ENCODE measurements around the gene FMNL3. TPM values are rescaled to one million over a fixed set of nuclear protein-coding genes. Genes with fewer than 3 reads are reported as not detected.

FMNL3 gene
- total and polyA plus RNA-seq, 2 of the 8 experiments (the other 6 are each of a cell fraction or from before 2014, with no cell fraction given), result 8.6 to 29.0 TPM

GRCh38 chr12:49635036-49635435, 72.2 kb downstream of the FMNL3 start:
- Histone ChIP-seq H3K14ac (ENCODE audit: insufficient read length) (no peak overlapping the region), H3K79me2 (ENCODE audit: control insufficient read depth in 1 of 2, insufficient read depth in 2 of 2, low read length in 2 of 2) (no peaks in the 10 kb centered on the region), H4K8ac (ENCODE audit: extremely low read depth, insufficient read depth, low read length) (no peak overlapping the region; the same call in 1 of the 2 replicates), H3K18ac (ENCODE audit: extremely low read depth, low read length) (no peak overlapping the region), H3K4me3 (ENCODE audit: extremely low read depth in 1 of 4, insufficient read depth in 2 of 4, low read depth in 3 of 4, low read length in 4 of 4) (no peak overlapping the region), H2AK5ac (ENCODE audit: low read depth, low read length) (no peak overlapping the region), H2BK12ac (ENCODE audit: low read depth, low read length) (no peak overlapping the region), H3K4ac (replicated peaks; ENCODE audit: insufficient read length, low read depth, low read length) (no peak overlapping the region), H3K9ac (replicated peaks in 1 of 4; ENCODE audit: extremely low read depth in 1 of 4, low read depth in 3 of 4, low read length in 3 of 4) (no peak overlapping the region), H2BK5ac (ENCODE audit: low read depth, low read length) (no peak overlapping the region), H2BK15ac (ENCODE audit: low read length) (no peak overlapping the region), H3K9me3 (ENCODE audit: insufficient read depth in 2 of 2, low read depth in 1 of 2, low read length in 1 of 2) (no peaks in the 10 kb centered on the region), H4K20me1 (replicated peaks in 1 of 2; ENCODE audit: control insufficient read depth in 1 of 2, insufficient read depth in 2 of 2, low read length in 2 of 2) (no peaks in the 10 kb centered on the region), H2BK120ac (replicated peaks; ENCODE audit: low read depth, low read length) (no peak overlapping the region), H2AFZ (ENCODE audit: low read length) (no peak overlapping the region), H3K4me2 (ENCODE audit: insufficient read depth in 1 of 2, low read depth in 2 of 2, low read length in 2 of 2) (no peak overlapping the region), H4K5ac (ENCODE audit: insufficient read length, low read depth, low read length) (no peak overlapping the region), H3K27me3 (replicated peaks in 1 of 4; ENCODE audit: control insufficient read depth in 3 of 4, extremely low read depth in 1 of 4, insufficient read depth in 3 of 4, low read length in 3 of 4) (no peaks in the 10 kb centered on the region), H3K23ac (ENCODE audit: insufficient read length) (no peak overlapping the region), H2BK20ac (ENCODE audit: low read length) (no peak overlapping the region), H3K23me2 (ENCODE audit: low read depth, low read length) (no peaks in the 10 kb centered on the region), H3K4me1 (replicated peaks in 1 of 4; ENCODE audit: control insufficient read depth in 3 of 4, insufficient read depth in 4 of 4, low read length in 3 of 4) (peaks cover 0 to 10% (median 5%) of the 10 kb centered on the region in 4 experiments; a peak in 5 of 7 replicates), H3K56ac (replicated peaks; ENCODE audit: insufficient read length, low read depth, low read length) (no peak overlapping the region), H3K27ac (ENCODE audit: low read depth, low read length) (no peak overlapping the region), H3K79me1 (ENCODE audit: low read depth, low read length) (no peaks in the 10 kb centered on the region; the same call in 1 of the 2 replicates), H4K91ac (replicated peaks; ENCODE audit: insufficient read length, low read length) (no peak overlapping the region), H3K36me3 (ENCODE audit: control insufficient read depth in 2 of 4, insufficient read depth in 4 of 4, low read length in 3 of 4) (peaks cover 0 to 4% (median 3%) of the 10 kb centered on the region in 4 experiments; a peak in 5 of 8 replicates)
- 90% methylated on average over 9 of the region's 9 CpGs; no CpG with 5 or more reads in 1 of the 2 experiments for WGBS, 2 experiments (ENCODE audit: extremely low coverage in 1 of 2, insufficient coverage in 1 of 2, insufficient read length in 1 of 2, insufficient replicate concordance in 2 of 2, low coverage in 1 of 2, low lambda C conversion rate in 2 of 2, missing lambda C conversion rate in 1 of 2)
- FAIRE-seq, result no peak
- POLR2A ChIA-PET (ENCODE audit: partially characterized antibody), result interaction anchor here (1.1 to 4.1 kb wide), 5 partner anchors 11 to 131 kb away, joined by 3 to 25 read pairs (median 10); partner anchors contain the start of genes FMNL3 and TMBIM6
- no peak for DNase-seq (ENCODE audit: low read depth in 1 of 2, low spot score in 2 of 2)
- CTCF ChIA-PET (ENCODE audit: partially characterized antibody), result interaction anchor here (0.6 to 9.4 kb wide), 12 partner anchors 8 to 178 kb away, joined by 4 to 98 read pairs (median 8); partner anchors contain the start of genes FAM186B and PRPF40B
- TF ChIP-seq SRF (IDR thresholded peaks at IDR 0.05; ENCODE audit: low read depth, low read length) (no peak), HDAC2 (IDR thresholded peaks at IDR 0.05; ENCODE audit: borderline replicate concordance in 1 of 2, low read depth in 2 of 2, low read length in 2 of 2) (no peak), EGR1 (IDR thresholded peaks at IDR 0.05; ENCODE audit: borderline replicate concordance, low read depth, low read length) (no peak), SIX5 (IDR thresholded peaks at IDR 0.05; ENCODE audit: low read depth, low read length) (no peak), RXRA (IDR thresholded peaks at IDR 0.05; ENCODE audit: insufficient read depth, low read depth, low read length) (no peak), RFX5 (IDR thresholded peaks at IDR 0.05; ENCODE audit: borderline replicate concordance, low read depth, low read length) (no peak), KDM4A (IDR thresholded peaks at IDR 0.05; ENCODE audit: low read depth, low read length, severe bottlenecking) (no peak), TBP (IDR thresholded peaks at IDR 0.05; ENCODE audit: low read depth, low read length) (no peak), RNF2 (IDR thresholded peaks at IDR 0.05; ENCODE audit: borderline replicate concordance, low read depth, low read length, missing control alignments, poor library complexity, severe bottlenecking) (no peak), CTCF (IDR thresholded peaks at IDR 0.05; ENCODE audit: control extremely low read depth in 1 of 3, insufficient read depth in 1 of 3, low read depth in 1 of 3, low read length in 3 of 3) (no peak)

Measured in H1 (cell line).